HepG2 (cell line): ENCODE data around the gene PCNT. TPM values are rescaled to one million over a fixed set of nuclear protein-coding genes. Genes with fewer than 3 reads are reported as not detected.
A peak's percentile ranks its signal among the peaks of the same experiment; 100 is the strongest.

Source experiments
- EP300 ChIP-seq, 3 experiments: sonication (generic) in 1 of 3; formaldehyde crosslinking in 1 of 3; IDR thresholded peaks; 2 replicates each; pipeline versions ENCODE4 v1.5.1 to v1.6.1; 2011 to 2020; ENCODE audit warnings: low read depth in 2 of 3, low read length in 2 of 3, borderline replicate concordance in 1 of 3, improper control_type of control experiment in 1 of 3, mild to moderate bottlenecking in 1 of 3, missing genetic modification reagents in 1 of 3, moderate library complexity in 1 of 3
- KMT2A ChIP-seq: sonication (generic); formaldehyde crosslinking; IDR thresholded peaks from 2 replicates; pipeline ENCODE4 v1.4.0; 2020; ENCODE audit warnings: missing genetic modification reagents
- MED13 ChIP-seq: sonication (generic); formaldehyde crosslinking; IDR thresholded peaks from 2 replicates; pipeline ENCODE4 v1.5.0; 2020; ENCODE audit warnings: missing genetic modification reagents
- MIER2 ChIP-seq: IDR thresholded peaks from 2 replicates; pipeline ENCODE4 v1.6.1; 2016; ENCODE audit warnings: missing biosample characterization, missing genetic modification reagents
- MLLT10 ChIP-seq: sonication (generic); formaldehyde crosslinking; IDR thresholded peaks from 2 replicates; pipeline ENCODE4 v1.4.0; 2020; ENCODE audit warnings: missing genetic modification reagents
- NFYC ChIP-seq: IDR thresholded peaks from 2 replicates; pipeline ENCODE4 v1.6.1; 2016; ENCODE audit warnings: missing genetic modification reagents, missing compliant biosample characterization
- STAT5B ChIP-seq: sonication (generic); formaldehyde crosslinking; IDR thresholded peaks from 2 replicates; pipeline ENCODE4 v1.4.0; 2020; ENCODE audit warnings: missing genetic modification reagents
- TCF7L2 ChIP-seq: IDR thresholded peaks from 2 replicates; pipeline ENCODE4 v1.6.1; 2011; ENCODE audit warnings: mild to moderate bottlenecking, low read depth, low read length, moderate library complexity
- ZBTB3 ChIP-seq: sonication (generic); formaldehyde crosslinking; IDR thresholded peaks from 2 replicates; pipeline ENCODE4 v1.4.0; 2020; ENCODE audit warnings: low read depth, mild to moderate bottlenecking, moderate library complexity, missing genetic modification reagents, borderline replicate concordance
- ZBTB42 ChIP-seq: sonication (generic); formaldehyde crosslinking; IDR thresholded peaks from 2 replicates; pipeline ENCODE4 v1.5.0; 2020; ENCODE audit warnings: mild to moderate bottlenecking, missing genetic modification reagents
- ZNF10 ChIP-seq: sonication (generic); formaldehyde crosslinking; IDR thresholded peaks from 2 replicates; pipeline ENCODE4 v1.4.0; 2020; ENCODE audit warnings: mild to moderate bottlenecking, low read depth, missing genetic modification reagents, borderline replicate concordance
- ZNF138 ChIP-seq: sonication (generic); formaldehyde crosslinking; IDR thresholded peaks from 2 replicates; pipeline ENCODE4 v1.5.0; 2020; ENCODE audit warnings: mild to moderate bottlenecking, low read depth, missing genetic modification reagents
- ZNF350 ChIP-seq: sonication (generic); formaldehyde crosslinking; IDR thresholded peaks from 2 replicates; pipeline ENCODE4 v1.4.0; 2020; ENCODE audit warnings: mild to moderate bottlenecking, low read depth, missing genetic modification reagents, borderline replicate concordance
- ZNF496 ChIP-seq: sonication (generic); formaldehyde crosslinking; IDR thresholded peaks from 2 replicates; pipeline ENCODE4 v1.8.1; 2023; ENCODE audit warnings: mild to moderate bottlenecking, moderate library complexity, missing genetic modification reagents; ENCODE audit not compliant: insufficient replicate concordance
- ZNF556 ChIP-seq: sonication (generic); formaldehyde crosslinking; IDR thresholded peaks from 2 replicates; pipeline ENCODE4 v1.4.0; 2020; ENCODE audit warnings: mild to moderate bottlenecking, missing genetic modification reagents, borderline replicate concordance
- ZNF761 ChIP-seq: sonication (generic); formaldehyde crosslinking; conservative IDR thresholded peaks from 2 replicates; pipeline ENCODE4 v1.4.0; 2020; ENCODE audit warnings: mild to moderate bottlenecking, missing genetic modification reagents
- polyA plus RNA-seq, 8 experiments: library from polyadenylated mRNA; depleted of rRNA in 3 of 8; stranded (reverse) in 7 of 8; unstranded in 1 of 8; fragments of >200 nt; fragmentation: Illumina TruSeq in 4 of 8; extraction: Trizol in 4 of 8; gene quantifications; 2 replicates each; pipeline versions ENCODE4 v1.2.1 to v1.2.3, GENCODE V29; 2011 to 2016; ENCODE audit warnings: low read depth in 4 of 8, missing spikeins in 1 of 8, mixed read lengths in 1 of 8; ENCODE audit not compliant: insufficient read depth in 1 of 8
- total RNA-seq, 5 experiments: library from RNA; depleted of rRNA; stranded (reverse); fragments of >200 nt; fragmentation: Illumina TruSeq; extraction: Trizol; gene quantifications; 2 replicates each; pipeline ENCODE4 v1.2.3, GENCODE V29; 2016; ENCODE audit warnings: low read depth in 1 of 5
- TF ChIP-seq, protein P1 (sequence below): sonication (generic); formaldehyde crosslinking; IDR thresholded peaks from 2 replicates; pipeline ENCODE4 v1.5.0; 2020; ENCODE audit warnings: mild to moderate bottlenecking, missing genetic modification reagents, borderline replicate concordance
- TF ChIP-seq, protein P2 (sequence below): sonication (generic); formaldehyde crosslinking; IDR thresholded peaks from 2 replicates; pipeline ENCODE4 v1.5.0; 2020; ENCODE audit warnings: missing genetic modification reagents

The PCNT gene
- total and polyA plus RNA-seq, 2 of the 13 experiments (the other 11 are each of a cell fraction or from before 2014, with no cell fraction given), result 5.6 to 12.4 TPM

DNA sequence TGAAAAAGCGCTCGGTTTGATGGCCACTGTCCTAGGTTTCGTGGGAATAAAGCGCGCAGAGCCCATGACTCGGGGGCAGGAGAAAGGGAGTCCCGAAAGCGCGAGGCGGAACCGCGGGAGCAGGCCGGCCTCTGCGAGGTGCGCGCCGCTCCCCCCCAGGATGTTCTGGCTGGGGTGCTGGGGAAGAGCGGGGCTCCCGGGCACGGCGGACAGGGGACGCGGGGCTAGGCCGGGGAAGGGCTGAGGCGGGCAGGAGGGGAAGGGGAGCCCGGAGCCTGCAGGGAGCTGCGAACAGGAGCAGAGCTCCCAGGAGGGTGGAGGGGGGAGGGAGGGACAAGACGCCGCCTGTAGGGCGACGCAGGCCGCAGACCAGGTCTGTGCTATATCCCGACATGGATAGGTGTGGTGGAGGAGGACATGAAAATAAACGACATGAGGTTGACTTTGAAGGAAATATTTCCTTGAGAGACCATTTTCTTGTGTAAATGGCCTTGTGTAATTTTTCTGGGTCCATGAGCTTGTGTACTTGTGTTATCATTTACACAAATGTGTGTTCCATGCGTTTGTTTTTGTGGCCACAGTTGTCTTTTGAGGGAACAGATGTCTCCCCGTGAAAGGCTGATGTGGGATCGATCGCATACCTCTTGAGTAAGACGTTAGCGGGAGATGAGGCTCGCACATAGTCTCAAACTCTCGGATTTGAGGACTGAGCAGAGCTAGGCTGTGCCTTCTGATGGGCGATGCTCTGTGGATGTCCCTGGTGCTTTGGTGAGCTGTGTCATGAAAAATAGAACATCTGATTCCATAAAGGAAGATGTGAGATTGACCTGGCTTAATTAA is 1.3 kb downstream of the PCNT start (continued):
- TF ChIP-seq, protein P1, sequence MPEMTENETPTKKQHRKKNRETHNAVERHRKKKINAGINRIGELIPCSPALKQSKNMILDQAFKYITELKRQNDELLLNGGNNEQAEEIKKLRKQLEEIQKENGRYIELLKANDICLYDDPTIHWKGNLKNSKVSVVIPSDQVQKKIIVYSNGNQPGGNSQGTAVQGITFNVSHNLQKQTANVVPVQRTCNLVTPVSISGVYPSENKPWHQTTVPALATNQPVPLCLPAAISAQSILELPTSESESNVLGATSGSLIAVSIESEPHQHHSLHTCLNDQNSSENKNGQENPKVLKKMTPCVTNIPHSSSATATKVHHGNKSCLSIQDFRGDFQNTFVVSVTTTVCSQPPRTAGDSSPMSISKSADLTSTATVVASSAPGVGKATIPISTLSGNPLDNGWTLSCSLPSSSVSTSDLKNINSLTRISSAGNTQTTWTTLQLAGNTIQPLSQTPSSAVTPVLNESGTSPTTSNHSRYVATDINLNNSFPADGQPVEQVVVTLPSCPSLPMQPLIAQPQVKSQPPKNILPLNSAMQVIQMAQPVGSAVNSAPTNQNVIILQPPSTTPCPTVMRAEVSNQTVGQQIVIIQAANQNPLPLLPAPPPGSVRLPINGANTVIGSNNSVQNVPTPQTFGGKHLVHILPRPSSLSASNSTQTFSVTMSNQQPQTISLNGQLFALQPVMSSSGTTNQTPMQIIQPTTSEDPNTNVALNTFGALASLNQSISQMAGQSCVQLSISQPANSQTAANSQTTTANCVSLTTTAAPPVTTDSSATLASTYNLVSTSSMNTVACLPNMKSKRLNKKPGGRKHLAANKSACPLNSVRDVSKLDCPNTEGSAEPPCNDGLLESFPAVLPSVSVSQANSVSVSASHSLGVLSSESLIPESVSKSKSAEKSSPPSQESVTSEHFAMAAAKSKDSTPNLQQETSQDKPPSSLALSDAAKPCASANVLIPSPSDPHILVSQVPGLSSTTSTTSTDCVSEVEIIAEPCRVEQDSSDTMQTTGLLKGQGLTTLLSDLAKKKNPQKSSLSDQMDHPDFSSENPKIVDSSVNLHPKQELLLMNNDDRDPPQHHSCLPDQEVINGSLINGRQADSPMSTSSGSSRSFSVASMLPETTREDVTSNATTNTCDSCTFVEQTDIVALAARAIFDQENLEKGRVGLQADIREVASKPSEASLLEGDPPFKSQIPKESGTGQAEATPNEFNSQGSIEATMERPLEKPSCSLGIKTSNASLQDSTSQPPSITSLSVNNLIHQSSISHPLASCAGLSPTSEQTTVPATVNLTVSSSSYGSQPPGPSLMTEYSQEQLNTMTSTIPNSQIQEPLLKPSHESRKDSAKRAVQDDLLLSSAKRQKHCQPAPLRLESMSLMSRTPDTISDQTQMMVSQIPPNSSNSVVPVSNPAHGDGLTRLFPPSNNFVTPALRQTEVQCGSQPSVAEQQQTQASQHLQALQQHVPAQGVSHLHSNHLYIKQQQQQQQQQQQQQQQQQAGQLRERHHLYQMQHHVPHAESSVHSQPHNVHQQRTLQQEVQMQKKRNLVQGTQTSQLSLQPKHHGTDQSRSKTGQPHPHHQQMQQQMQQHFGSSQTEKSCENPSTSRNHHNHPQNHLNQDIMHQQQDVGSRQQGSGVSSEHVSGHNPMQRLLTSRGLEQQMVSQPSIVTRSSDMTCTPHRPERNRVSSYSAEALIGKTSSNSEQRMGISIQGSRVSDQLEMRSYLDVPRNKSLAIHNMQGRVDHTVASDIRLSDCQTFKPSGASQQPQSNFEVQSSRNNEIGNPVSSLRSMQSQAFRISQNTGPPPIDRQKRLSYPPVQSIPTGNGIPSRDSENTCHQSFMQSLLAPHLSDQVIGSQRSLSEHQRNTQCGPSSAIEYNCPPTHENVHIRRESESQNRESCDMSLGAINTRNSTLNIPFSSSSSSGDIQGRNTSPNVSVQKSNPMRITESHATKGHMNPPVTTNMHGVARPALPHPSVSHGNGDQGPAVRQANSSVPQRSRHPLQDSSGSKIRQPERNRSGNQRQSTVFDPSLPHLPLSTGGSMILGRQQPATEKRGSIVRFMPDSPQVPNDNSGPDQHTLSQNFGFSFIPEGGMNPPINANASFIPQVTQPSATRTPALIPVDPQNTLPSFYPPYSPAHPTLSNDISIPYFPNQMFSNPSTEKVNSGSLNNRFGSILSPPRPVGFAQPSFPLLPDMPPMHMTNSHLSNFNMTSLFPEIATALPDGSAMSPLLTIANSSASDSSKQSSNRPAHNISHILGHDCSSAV (CRISPR knock-in tag), result no peak
- TF ChIP-seq ZNF761 (CRISPR knock-in tag) (no peak), ZBTB3 (CRISPR knock-in tag) (no peak), ZNF350 (no peak), ZNF556 (CRISPR knock-in tag) (no peak), STAT5B (CRISPR knock-in tag) (no peak), MLLT10 (CRISPR knock-in tag) (no peak), MIER2 (CRISPR knock-in tag) (no peak), ZNF10 (CRISPR knock-in tag) (no peak), MED13 (CRISPR knock-in tag) (no peak), ZNF496 (CRISPR knock-in tag) (no peak), TCF7L2 (no peak), EP300 (IDR thresholded peaks at IDR 0.05; ENCODE audit: low read depth in 2 of 2, low read length in 2 of 2) (no peak), EP300 (CRISPR knock-in tag; IDR thresholded peaks at IDR 0.05; ENCODE audit: borderline replicate concordance) (no peak), NFYC (no peak), ZNF138 (no peak), ZBTB42 (0 out of 2 replicates have a peak, but pooled peaks have one; percentile 6), KMT2A (no peak)
- TF ChIP-seq, protein P2, sequence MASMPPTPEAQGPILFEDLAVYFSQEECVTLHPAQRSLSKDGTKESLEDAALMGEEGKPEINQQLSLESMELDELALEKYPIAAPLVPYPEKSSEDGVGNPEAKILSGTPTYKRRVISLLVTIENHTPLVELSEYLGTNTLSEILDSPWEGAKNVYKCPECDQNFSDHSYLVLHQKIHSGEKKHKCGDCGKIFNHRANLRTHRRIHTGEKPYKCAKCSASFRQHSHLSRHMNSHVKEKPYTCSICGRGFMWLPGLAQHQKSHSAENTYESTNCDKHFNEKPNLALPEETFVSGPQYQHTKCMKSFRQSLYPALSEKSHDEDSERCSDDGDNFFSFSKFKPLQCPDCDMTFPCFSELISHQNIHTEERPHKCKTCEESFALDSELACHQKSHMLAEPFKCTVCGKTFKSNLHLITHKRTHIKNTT, result no peak
